Measurements from ENCODE around the gene ACTR5. TPM values are rescaled to one million over a fixed set of nuclear protein-coding genes. Genes with fewer than 3 reads are reported as not detected.
A peak's percentile ranks its signal among the peaks of the same experiment; 100 is the strongest.

ACTR5 gene
- total RNA-seq, 2 experiments from 2014 or later = 12.3 to 21.1 TPM

- no peak for DNase-seq (ENCODE audit: low spot score)
- H3K9me3 ChIP-seq (ENCODE audit: low read length) = no peaks in the 10 kb centered on the region
- H3K9me2 ChIP-seq (ENCODE audit: insufficient read depth, low read length) = no peaks in the 10 kb centered on the region
- H4K20me1 ChIP-seq (ENCODE audit: insufficient read depth, low read length) = peaks cover 26% of the 10 kb centered on the region; the same call in 1 of the 2 replicates
- TF ChIP-seq, protein P1, sequence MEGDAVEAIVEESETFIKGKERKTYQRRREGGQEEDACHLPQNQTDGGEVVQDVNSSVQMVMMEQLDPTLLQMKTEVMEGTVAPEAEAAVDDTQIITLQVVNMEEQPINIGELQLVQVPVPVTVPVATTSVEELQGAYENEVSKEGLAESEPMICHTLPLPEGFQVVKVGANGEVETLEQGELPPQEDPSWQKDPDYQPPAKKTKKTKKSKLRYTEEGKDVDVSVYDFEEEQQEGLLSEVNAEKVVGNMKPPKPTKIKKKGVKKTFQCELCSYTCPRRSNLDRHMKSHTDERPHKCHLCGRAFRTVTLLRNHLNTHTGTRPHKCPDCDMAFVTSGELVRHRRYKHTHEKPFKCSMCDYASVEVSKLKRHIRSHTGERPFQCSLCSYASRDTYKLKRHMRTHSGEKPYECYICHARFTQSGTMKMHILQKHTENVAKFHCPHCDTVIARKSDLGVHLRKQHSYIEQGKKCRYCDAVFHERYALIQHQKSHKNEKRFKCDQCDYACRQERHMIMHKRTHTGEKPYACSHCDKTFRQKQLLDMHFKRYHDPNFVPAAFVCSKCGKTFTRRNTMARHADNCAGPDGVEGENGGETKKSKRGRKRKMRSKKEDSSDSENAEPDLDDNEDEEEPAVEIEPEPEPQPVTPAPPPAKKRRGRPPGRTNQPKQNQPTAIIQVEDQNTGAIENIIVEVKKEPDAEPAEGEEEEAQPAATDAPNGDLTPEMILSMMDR (conservative IDR thresholded peaks at IDR 0.05; ENCODE audit: low read length) = no peak
- TF ChIP-seq EZH2phosphoT487 (IDR thresholded peaks at IDR 0.05; ENCODE audit: borderline replicate concordance, low read depth, low read length) = no peak
- ChIA-PET POLR2A (interaction anchor here (0.6 to 1.5 kb wide), 5 partner anchors 64 to 82 kb away, joined by 3 to 4 read pairs (median 3); no protein-coding TSS in a partner anchor), CTCF (ENCODE audit: unreplicated experiment) (no interaction called here)
- H3K4me1 ChIP-seq (ENCODE audit: insufficient read depth, low read length, poor library complexity, severe bottlenecking) = peaks cover 77% of the 10 kb centered on the region
- peaks cover 67% of the 10 kb centered on the region for H3K36me3 ChIP-seq (ENCODE audit: insufficient read depth, low read length)
- peaks cover 95% of the 10 kb centered on the region for H3K79me2 ChIP-seq (ENCODE audit: insufficient read depth, low read depth, low read length)
- H3K4me2 ChIP-seq (ENCODE audit: low read length) = peak overlapping the region; percentile 98
- peak overlapping the region; percentile 10 for H3K4me3 ChIP-seq (ENCODE audit: low read depth, low read length, poor library complexity, severe bottlenecking)
- intact Hi-C loops (cut with micrococcal nuclease; ENCODE audit: unreplicated experiment) = no loop called here
- no TSS peak for BruUV-seq (replicated peaks)
- H2AFZ ChIP-seq (ENCODE audit: low read length) = no peak overlapping the region
- peak overlapping the region; percentile 42 for H3K27ac ChIP-seq (ENCODE audit: low read depth, low read length, poor library complexity, severe bottlenecking)
These were observed 62.8 kb downstream of the ACTR5 start for GRCh38 chr20:38810926-38811630.

DNA sequence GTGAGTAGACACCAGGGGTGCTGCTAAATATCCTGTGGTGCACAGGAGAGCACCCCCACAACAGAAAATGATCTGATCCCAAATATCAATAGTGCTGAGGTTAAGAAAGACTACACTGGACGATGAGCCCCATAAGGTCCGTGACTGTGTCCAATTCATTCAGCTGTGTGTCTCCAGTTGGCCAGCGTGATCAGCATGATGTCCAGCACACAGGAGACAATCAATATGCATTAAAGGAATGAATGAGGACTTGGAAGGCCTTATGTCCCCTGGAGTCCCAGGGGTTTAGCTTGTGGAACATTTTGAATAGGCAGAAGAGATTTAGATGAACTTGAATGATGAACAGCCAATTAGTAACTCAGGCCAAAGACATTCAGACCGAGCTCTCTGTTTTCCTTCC lies 63.5 kb downstream of the ACTR5 start:
- ChIA-PET POLR2A (interaction anchor here (0.6 to 1.5 kb wide), 7 partner anchors 8 to 81 kb away, joined by 3 to 4 read pairs (median 3); no protein-coding TSS in a partner anchor), CTCF (ENCODE audit: unreplicated experiment) (no interaction called here)
- TF ChIP-seq EZH2phosphoT487 (IDR thresholded peaks at IDR 0.05; ENCODE audit: borderline replicate concordance, low read depth, low read length) = no peak
- TF ChIP-seq, protein P1 (conservative IDR thresholded peaks at IDR 0.05; ENCODE audit: low read length) = no peak
- Histone ChIP-seq H3K4me3 (ENCODE audit: low read depth, low read length, poor library complexity, severe bottlenecking) (peak overlapping the region; percentile 10), H2AFZ (ENCODE audit: low read length) (no peak overlapping the region), H3K79me2 (ENCODE audit: insufficient read depth, low read depth, low read length) (peaks cover 97% of the 10 kb centered on the region), H4K20me1 (ENCODE audit: insufficient read depth, low read length) (peaks cover 26% of the 10 kb centered on the region; the same call in 1 of the 2 replicates), H3K4me2 (ENCODE audit: low read length) (peak overlapping the region; percentile 98), H3K9me2 (ENCODE audit: insufficient read depth, low read length) (no peaks in the 10 kb centered on the region), H3K9me3 (ENCODE audit: low read length) (no peaks in the 10 kb centered on the region), H3K27ac (ENCODE audit: low read depth, low read length, poor library complexity, severe bottlenecking) (peak overlapping the region; percentile 42), H3K4me1 (ENCODE audit: insufficient read depth, low read length, poor library complexity, severe bottlenecking) (peaks cover 78% of the 10 kb centered on the region), H3K36me3 (ENCODE audit: insufficient read depth, low read length) (peaks cover 73% of the 10 kb centered on the region)
- BruUV-seq (replicated peaks) = no TSS peak
- no peak for DNase-seq (ENCODE audit: low spot score)
- intact Hi-C loops (cut with micrococcal nuclease; ENCODE audit: unreplicated experiment) = no loop called here

DNA sequence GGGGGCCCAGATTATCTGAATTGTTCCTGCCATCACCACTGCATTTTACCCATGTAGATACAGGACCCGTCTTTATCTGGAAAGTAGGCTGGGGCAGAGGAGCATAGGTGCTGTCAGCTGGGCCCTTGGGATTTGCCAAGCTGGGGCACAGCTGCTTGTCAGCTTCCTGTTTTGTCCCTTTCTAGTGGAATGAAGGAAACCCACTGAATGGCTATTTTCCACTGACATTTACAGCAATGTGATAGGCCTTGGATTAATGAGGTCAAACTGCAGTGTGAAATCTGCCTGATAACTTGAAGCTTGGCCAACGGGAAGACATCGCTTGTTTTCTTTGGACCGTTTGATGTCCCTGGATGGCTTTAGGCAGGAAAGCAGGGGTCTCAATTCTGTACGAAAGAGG lies 63.9 kb downstream of the ACTR5 start:
- intact Hi-C loops (cut with micrococcal nuclease; ENCODE audit: unreplicated experiment) = no loop called here
- Histone ChIP-seq H3K9me2 (ENCODE audit: insufficient read depth, low read length) (no peaks in the 10 kb centered on the region), H3K36me3 (ENCODE audit: insufficient read depth, low read length) (peaks cover 77% of the 10 kb centered on the region), H3K4me2 (ENCODE audit: low read length) (peak overlapping the region; percentile 98), H2AFZ (ENCODE audit: low read length) (no peak overlapping the region), H3K27ac (ENCODE audit: low read depth, low read length, poor library complexity, severe bottlenecking) (peak overlapping the region; percentile 42), H3K4me3 (ENCODE audit: low read depth, low read length, poor library complexity, severe bottlenecking) (peak overlapping the region; percentile 10), H3K79me2 (ENCODE audit: insufficient read depth, low read depth, low read length) (peaks cover 97% of the 10 kb centered on the region), H4K20me1 (ENCODE audit: insufficient read depth, low read length) (peaks cover 26% of the 10 kb centered on the region; the same call in 1 of the 2 replicates), H3K9me3 (ENCODE audit: low read length) (no peaks in the 10 kb centered on the region), H3K4me1 (ENCODE audit: insufficient read depth, low read length, poor library complexity, severe bottlenecking) (peaks cover 75% of the 10 kb centered on the region)
- no peak for TF ChIP-seq EZH2phosphoT487 (IDR thresholded peaks at IDR 0.05; ENCODE audit: borderline replicate concordance, low read depth, low read length)
- TF ChIP-seq, protein P1 (conservative IDR thresholded peaks at IDR 0.05; ENCODE audit: low read length) = no peak
- no TSS peak for BruUV-seq (replicated peaks)
- ChIA-PET POLR2A (interaction anchor here (0.6 to 1.5 kb wide), 7 partner anchors 9 to 81 kb away, joined by 3 to 4 read pairs (median 3); no protein-coding TSS in a partner anchor), CTCF (ENCODE audit: unreplicated experiment) (interaction anchor here (0.7 kb wide), 1 partner anchor 110 kb away, joined by 3 read pairs; no protein-coding TSS in a partner anchor)
- peak; percentile 57 for DNase-seq (ENCODE audit: low spot score)

All from OCI-LY7 (cell line).